Stimulated activated CD4-positive, alpha-beta T cell treated with anti-CD3 and anti-CD28 coated beads, Interleukin-1b, Interleukin-23, amount 100 ng/mL, for 24 hours (primary cell): ENCODE measurements around the gene CCPG1.

Experiments used
- DNase-seq, 4 experiments: peaks; one replicate each; pipeline ENCODE4 v3.0.0-alpha.2; 2020; ENCODE audit warnings: low read depth in 4 of 4, low spot score in 1 of 4

CCPG1 gene

DNA sequence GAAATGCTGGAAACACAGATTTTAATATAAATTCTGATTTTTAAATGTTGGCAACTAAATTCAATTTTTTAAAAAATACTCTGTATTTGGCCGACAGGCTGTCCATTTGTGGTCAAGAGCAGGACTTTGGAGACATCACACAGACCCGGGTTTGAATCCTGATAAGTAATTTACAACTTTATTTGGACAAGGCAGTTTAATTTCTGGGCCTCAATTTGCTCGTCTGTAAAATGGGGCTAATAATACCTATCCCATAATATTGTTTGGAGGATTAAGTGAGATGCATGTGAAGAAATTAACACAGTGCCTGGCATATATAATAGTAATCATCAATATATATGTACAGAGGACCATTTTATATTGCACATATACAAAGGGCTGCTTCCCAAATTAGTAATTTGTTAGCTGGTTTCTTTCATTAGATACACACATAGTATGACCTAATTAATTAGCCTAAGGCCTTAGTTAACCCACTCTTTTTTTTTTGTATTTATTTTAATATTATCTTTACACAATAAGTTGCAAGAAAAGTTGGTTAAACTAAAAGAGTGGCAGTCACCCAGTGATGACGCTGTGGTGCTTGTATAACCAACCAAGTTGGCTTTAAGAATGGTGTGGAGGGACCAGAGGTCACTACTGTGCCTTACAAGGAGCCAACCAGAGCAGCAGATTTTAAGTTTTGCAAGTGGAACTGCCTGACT is 88.5 kb downstream of the CCPG1 start:
- no peak for DNase-seq

DNA sequence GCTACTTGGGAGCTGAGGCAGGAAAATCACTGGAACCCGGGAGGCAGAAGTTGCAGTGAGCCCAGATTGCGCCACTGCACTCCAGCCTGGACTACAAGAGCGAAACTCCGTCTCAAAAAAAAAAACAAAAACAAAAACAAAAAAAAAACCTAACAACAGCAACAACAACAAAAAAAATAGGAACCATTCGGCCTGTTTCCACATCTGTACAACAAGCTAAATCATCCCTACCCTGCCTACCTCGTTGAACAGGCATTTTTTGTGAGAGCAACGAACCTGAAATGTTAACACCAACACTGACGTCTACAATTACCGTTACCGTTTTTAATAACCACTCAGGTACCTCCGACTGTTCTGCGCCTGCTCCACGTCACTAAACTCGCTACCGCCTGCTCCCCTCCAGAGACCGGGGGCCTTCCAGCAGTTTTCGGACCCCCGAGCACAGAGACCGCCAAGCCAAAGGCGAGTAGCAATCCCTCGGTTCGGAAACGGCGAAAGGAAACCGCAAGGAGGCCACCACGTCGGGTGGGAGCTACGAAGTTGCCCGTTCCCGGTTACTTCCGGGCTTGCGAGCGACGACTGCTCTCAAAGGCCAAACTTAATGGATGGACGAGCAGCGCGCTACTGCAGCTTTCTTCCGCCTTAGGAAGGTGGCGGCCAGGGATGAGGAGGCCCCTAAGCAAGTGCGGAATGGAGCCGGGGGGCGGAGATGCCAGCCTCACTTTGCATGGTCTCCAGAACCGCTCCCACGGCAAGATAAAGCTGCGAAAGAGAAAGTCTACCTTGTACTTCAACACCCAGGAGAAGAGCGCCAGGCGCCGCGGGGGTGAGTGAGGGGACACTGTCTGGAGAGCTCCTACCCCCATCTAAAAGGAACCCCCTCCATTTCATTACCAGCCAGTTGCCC is 89.3 kb downstream of the CCPG1 start, which contains the start of the genes PIGB and PIGBOS1:
PIGB (plus strand) TSS at position 635 of the 907 bp plus-strand sequence; CDS start at position 664, 29 bp downstream.
PIGBOS1 (minus strand) TSS at position 536 of the 907 bp plus-strand sequence. CDS start 1,331 bp downstream, outside the sequence.
- peak; percentile 41 to 68 (median 56) for DNase-seq
